BLaER1 (cell line): ENCODE data around the gene DNAAF6.

Experiments
- H3K27ac ChIP-seq: shearing (Covaris generic); formaldehyde crosslinking; 2 replicates; pipeline ENCODE4 v1.8.1; 2022
- H3K27me3 ChIP-seq: shearing (Covaris generic); formaldehyde crosslinking; 2 replicates; pipeline ENCODE4 v1.8.1; 2022
- H3K36me3 ChIP-seq: shearing (Covaris generic); formaldehyde crosslinking; 2 replicates; pipeline ENCODE4 v1.8.1; 2022
- H3K4me1 ChIP-seq: shearing (Covaris generic); formaldehyde crosslinking; 2 replicates; pipeline ENCODE4 v1.8.1; 2022
- H3K4me2 ChIP-seq: shearing (Covaris generic); formaldehyde crosslinking; 2 replicates; pipeline ENCODE4 v1.8.1; 2022
- H3K4me3 ChIP-seq: shearing (Covaris generic); formaldehyde crosslinking; 2 replicates; pipeline ENCODE4 v1.8.1; 2022
- H3K9ac ChIP-seq: shearing (Covaris generic); formaldehyde crosslinking; 2 replicates; pipeline ENCODE4 v1.8.1; 2022
- H3K9me3 ChIP-seq: shearing (Covaris generic); formaldehyde crosslinking; 2 replicates; pipeline ENCODE4 v1.8.1; 2022
- H4K20me1 ChIP-seq: shearing (Covaris generic); formaldehyde crosslinking; 2 replicates; pipeline ENCODE4 v1.8.1; 2022
- Cebpa-rat ChIP-seq: shearing (Covaris generic); IDR thresholded peaks from 2 replicates; pipeline ENCODE4 v1.8.1; 2022

The DNAAF6 gene

DNA sequence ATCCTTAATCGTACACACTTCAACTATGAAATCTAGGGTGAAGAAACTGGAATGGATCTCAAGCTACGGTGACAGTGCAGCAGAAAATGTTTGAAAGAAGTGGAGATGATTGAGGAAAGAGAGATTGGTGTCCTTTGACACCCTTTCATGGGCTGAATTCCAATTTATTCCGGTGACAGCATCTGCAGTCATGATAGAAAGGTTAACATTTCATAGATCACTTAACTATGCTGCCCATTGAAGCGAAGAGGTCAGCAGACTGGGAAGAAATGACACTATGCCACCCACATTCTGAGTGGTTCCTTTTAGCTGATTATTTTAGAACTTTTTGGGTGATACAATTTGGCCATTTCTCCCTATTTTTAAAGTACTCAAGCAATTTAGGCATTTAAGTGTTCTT is 82.3 kb downstream of the DNAAF6 start:
- Histone ChIP-seq H3K4me2 (no peak overlapping the region), H3K27ac (no peak overlapping the region), H3K4me3 (no peak overlapping the region), H3K4me1 (no peaks in the 10 kb centered on the region), H3K36me3 (no peaks in the 10 kb centered on the region), H3K27me3 (peaks cover 61% of the 10 kb centered on the region), H3K9ac (no peak overlapping the region), H4K20me1 (no peaks in the 10 kb centered on the region), H3K9me3 (no peaks in the 10 kb centered on the region)
- no peak for TF ChIP-seq Cebpa-rat

DNA sequence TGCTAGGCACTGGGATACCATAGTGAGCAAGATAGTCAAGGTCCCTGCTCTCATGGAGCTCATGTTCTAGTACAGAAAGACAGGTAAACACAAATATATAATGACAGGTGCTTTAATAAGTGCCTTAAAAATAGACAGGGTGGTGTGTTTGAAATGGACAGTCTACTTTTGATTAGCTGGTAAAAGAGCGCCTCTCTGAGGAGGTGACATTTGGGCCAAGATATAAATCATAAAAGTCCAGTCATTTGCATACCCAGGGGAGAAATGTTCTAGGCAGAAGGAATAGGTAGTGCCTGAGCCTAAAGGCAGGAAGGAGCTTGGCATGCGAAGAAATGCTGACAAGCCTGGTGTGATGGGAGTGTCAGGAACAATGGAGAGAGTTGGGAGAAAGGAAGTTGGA is 83.6 kb downstream of the DNAAF6 start:
- H3K4me2 ChIP-seq: no peak overlapping the region
- no peaks in the 10 kb centered on the region for H4K20me1 ChIP-seq
- no peak for TF ChIP-seq Cebpa-rat
- no peaks in the 10 kb centered on the region for H3K4me1 ChIP-seq
- no peaks in the 10 kb centered on the region for H3K36me3 ChIP-seq
- H3K9me3 ChIP-seq: no peaks in the 10 kb centered on the region
- peaks cover 53% of the 10 kb centered on the region for H3K27me3 ChIP-seq
- H3K4me3 ChIP-seq: no peak overlapping the region
- no peak overlapping the region for H3K27ac ChIP-seq
- no peak overlapping the region for H3K9ac ChIP-seq

DNA sequence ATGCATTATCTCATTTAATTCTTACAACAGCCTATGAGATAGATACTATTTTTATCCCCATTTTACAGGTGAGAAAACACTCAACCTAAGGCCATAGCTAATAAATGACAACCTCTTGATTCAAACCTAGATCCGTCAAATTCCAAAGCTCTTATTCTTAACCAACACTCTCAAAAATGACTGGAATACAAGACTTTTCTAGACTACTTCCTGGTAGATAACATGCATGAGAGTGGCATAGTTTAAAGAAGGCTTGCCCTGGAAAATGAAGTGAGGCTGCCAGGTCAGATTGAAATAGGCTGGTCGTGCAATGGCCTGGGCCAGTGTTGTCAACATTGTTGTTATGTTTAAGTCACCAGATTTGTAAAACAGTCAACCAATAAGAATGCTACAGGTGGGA is 86.6 kb downstream of the DNAAF6 start:
- Histone ChIP-seq H3K9me3 (peaks cover 4% of the 10 kb centered on the region; the same call in 1 of the 2 replicates), H3K36me3 (no peaks in the 10 kb centered on the region), H3K4me2 (no peak overlapping the region), H3K4me3 (no peak overlapping the region), H3K9ac (no peak overlapping the region), H3K27ac (no peak overlapping the region), H3K27me3 (peaks cover 47% of the 10 kb centered on the region), H4K20me1 (no peaks in the 10 kb centered on the region), H3K4me1 (no peaks in the 10 kb centered on the region)
- TF ChIP-seq Cebpa-rat: no peak
